H1 (cell line): ENCODE measurements around the gene MYO5B. TPM values are rescaled to one million over a fixed set of nuclear protein-coding genes. Genes with fewer than 3 reads are reported as not detected.

Experiments
- NRF1 ChIP-seq: IDR thresholded peaks from 2 replicates; pipeline ENCODE4 v1.6.1; 2011; ENCODE audit warnings: mild to moderate bottlenecking, low read depth, low read length, improper control_type of control experiment
- RXRA ChIP-seq: IDR thresholded peaks from 2 replicates; pipeline ENCODE4 v1.6.1; 2011; ENCODE audit warnings: low read depth, mild to moderate bottlenecking, low read length, moderate library complexity; ENCODE audit not compliant: insufficient read depth
- SIN3A ChIP-seq, 2 experiments: IDR thresholded peaks in 1 of 2; conservative IDR thresholded peaks in 1 of 2; 2 replicates each; pipeline ENCODE4 v1.6.1; 2011 to 2012; ENCODE audit warnings: low read length in 2 of 2, improper control_type of control experiment in 1 of 2, low read depth in 1 of 2, mild to moderate bottlenecking in 1 of 2
- TAF1 ChIP-seq: IDR thresholded peaks from 2 replicates; pipeline ENCODE4 v1.6.1; 2011; ENCODE audit warnings: mild to moderate bottlenecking, low read depth, low read length
- TBP ChIP-seq: IDR thresholded peaks from 2 replicates; pipeline ENCODE4 v1.6.1; 2011; ENCODE audit warnings: low read depth, low read length, improper control_type of control experiment
- ZNF274 ChIP-seq: IDR thresholded peaks from 2 replicates; pipeline ENCODE4 v1.7.0; 2012; ENCODE audit warnings: low read length, borderline replicate concordance; ENCODE audit errors: extremely low read depth
- polyA plus RNA-seq, 7 experiments: library from polyadenylated mRNA; depleted of rRNA in 3 of 7; stranded (reverse) in 5 of 7; unstranded in 2 of 7; fragments of >200 nt in 5 of 7; fragments of 200-250 nt in 2 of 7; gene quantifications; 1 replicate in 5 of 7; 2 replicates in 1 of 7; 4 replicates in 1 of 7; pipeline versions ENCODE4 v1.2.1 to v1.2.3, GENCODE V29; 2011 to 2013; ENCODE audit warnings: missing spikeins in 2 of 7, mixed read lengths in 2 of 7
- total RNA-seq: library from RNA; stranded (reverse); fragmentation: NEBNext Ultra II Directional; extraction: Animal tissue kit (Norgen Biotek cat#: 25700); gene quantifications from 2 replicates; pipeline ENCODE4 v1.2.1, GENCODE V29; 2021

The MYO5B gene
- total and polyA plus RNA-seq, 2 of the 8 experiments (the other 6 are each of a cell fraction or from before 2014, with no cell fraction given): 6.4 to 7.7 TPM

- TF ChIP-seq TBP: no peak
- TF ChIP-seq SIN3A (conservative IDR thresholded peaks at IDR 0.05 in 1 of 2, IDR thresholded peaks at IDR 0.05 in 1 of 2; ENCODE audit: low read depth in 1 of 2, low read length in 2 of 2): no peak
- TF ChIP-seq NRF1: no peak
- TF ChIP-seq ZNF274: no peak
- no peak for TF ChIP-seq TAF1
- no peak for TF ChIP-seq RXRA
Observed at GRCh38 chr18:49853011-49853410, 341.9 kb downstream of the MYO5B start (continued).
